ENCODE data around the gene ITGA7. TPM values are rescaled to one million over a fixed set of nuclear protein-coding genes. Genes with fewer than 3 reads are reported as not detected.

Gene ITGA7
- total RNA-seq, 1 experiment from 2014 or later = 14.7 TPM

DNA sequence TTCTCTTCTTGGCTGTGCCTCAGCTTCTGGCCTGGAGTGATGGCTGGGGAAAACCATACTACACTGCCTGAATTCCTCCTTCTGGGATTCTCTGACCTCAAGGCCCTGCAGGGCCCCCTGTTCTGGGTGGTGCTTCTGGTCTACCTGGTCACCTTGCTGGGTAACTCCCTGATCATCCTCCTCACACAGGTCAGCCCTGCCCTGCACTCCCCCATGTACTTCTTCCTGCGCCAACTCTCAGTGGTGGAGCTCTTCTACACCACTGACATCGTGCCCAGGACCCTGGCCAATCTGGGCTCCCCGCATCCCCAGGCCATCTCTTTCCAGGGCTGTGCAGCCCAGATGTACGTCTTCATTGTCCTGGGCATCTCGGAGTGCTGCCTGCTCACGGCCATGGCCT lies 70.9 kb downstream of the ITGA7 start, which contains the start of gene OR10P1:
TSS of gene OR10P1 (plus strand) at position 40 of the 400 bp plus-strand sequence. CDS start at position 40, 0 bp downstream.
- H3K27ac ChIP-seq (ENCODE audit: low read depth, low read length, poor library complexity, severe bottlenecking) = no peak within 1 kb of the TSS
- ChIA-PET POLR2A (ENCODE audit: low non-redundant PET) (no interaction called here), CTCF (no interaction called here)
- no peak within 1 kb of the TSS for H3K4me3 ChIP-seq (ENCODE audit: low read depth, low read length, poor library complexity, severe bottlenecking)
- BruUV-seq (replicated peaks) = no TSS peak
- no peaks in the 10 kb centered on the region for H3K4me1 ChIP-seq (ENCODE audit: insufficient read depth, low read length, poor library complexity, severe bottlenecking)
- TF ChIP-seq EZH2 (IDR thresholded peaks at IDR 0.05; ENCODE audit: borderline replicate concordance, low read depth, low read length, poor library complexity, severe bottlenecking) = no peak
- DNase-seq (ENCODE audit: low spot score) = no peak
- H3K36me3 ChIP-seq (ENCODE audit: insufficient read depth, low read length, poor library complexity, severe bottlenecking) = no peaks in the 10 kb centered on the region
- H3K27me3 ChIP-seq (replicated peaks; ENCODE audit: insufficient read depth, low read depth, low read length, poor library complexity) = no peaks in the 10 kb centered on the region
- intact Hi-C loops (cut with micrococcal nuclease; ENCODE audit: unreplicated experiment) = no loop called here
- H3K9me3 ChIP-seq (ENCODE audit: low read depth, low read length, poor library complexity, severe bottlenecking) = no peaks in the 10 kb centered on the region

DNA sequence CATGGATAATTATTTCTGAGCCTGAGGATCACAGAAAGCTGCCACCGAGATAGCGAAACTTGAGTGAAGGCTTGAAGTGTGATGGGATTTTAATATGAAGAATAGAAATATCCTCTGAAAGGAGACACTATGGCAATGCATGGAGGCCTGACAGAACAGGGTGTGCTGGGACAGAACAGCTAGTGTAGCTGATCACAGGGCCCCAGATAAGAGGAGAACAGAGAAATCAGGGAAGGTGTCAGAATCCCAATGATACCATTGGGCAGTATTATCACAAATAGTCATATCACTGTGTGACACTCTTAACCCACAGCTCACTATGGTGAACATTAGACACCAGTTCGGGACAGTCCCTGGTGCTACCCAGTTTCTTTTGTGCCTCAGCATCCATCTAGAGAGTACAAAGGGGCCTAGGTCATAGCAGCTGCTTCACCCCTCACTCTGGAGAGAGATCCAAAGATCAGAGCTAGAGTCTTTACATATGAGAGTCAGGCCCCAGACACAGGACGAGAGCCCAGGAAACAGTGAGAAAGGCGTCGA lies 71.5 kb downstream of the ITGA7 start:
- ChIA-PET POLR2A (ENCODE audit: low non-redundant PET) (no interaction called here), CTCF (no interaction called here)
- no peak overlapping the region for H3K27ac ChIP-seq (ENCODE audit: low read depth, low read length, poor library complexity, severe bottlenecking)
- DNase-seq (ENCODE audit: low spot score) = no peak
- intact Hi-C loops (cut with micrococcal nuclease; ENCODE audit: unreplicated experiment) = no loop called here
- H3K9me3 ChIP-seq (ENCODE audit: low read depth, low read length, poor library complexity, severe bottlenecking) = no peaks in the 10 kb centered on the region
- H3K4me3 ChIP-seq (ENCODE audit: low read depth, low read length, poor library complexity, severe bottlenecking) = no peak overlapping the region
- no peaks in the 10 kb centered on the region for H3K4me1 ChIP-seq (ENCODE audit: insufficient read depth, low read length, poor library complexity, severe bottlenecking)
- no peak for TF ChIP-seq EZH2 (IDR thresholded peaks at IDR 0.05; ENCODE audit: borderline replicate concordance, low read depth, low read length, poor library complexity, severe bottlenecking)
- TF ChIP-seq, protein P1, sequence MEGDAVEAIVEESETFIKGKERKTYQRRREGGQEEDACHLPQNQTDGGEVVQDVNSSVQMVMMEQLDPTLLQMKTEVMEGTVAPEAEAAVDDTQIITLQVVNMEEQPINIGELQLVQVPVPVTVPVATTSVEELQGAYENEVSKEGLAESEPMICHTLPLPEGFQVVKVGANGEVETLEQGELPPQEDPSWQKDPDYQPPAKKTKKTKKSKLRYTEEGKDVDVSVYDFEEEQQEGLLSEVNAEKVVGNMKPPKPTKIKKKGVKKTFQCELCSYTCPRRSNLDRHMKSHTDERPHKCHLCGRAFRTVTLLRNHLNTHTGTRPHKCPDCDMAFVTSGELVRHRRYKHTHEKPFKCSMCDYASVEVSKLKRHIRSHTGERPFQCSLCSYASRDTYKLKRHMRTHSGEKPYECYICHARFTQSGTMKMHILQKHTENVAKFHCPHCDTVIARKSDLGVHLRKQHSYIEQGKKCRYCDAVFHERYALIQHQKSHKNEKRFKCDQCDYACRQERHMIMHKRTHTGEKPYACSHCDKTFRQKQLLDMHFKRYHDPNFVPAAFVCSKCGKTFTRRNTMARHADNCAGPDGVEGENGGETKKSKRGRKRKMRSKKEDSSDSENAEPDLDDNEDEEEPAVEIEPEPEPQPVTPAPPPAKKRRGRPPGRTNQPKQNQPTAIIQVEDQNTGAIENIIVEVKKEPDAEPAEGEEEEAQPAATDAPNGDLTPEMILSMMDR (conservative IDR thresholded peaks at IDR 0.05; ENCODE audit: low read depth, low read length) = no peak
- BruUV-seq (replicated peaks) = no TSS peak
- no peaks in the 10 kb centered on the region for H3K27me3 ChIP-seq (replicated peaks; ENCODE audit: insufficient read depth, low read depth, low read length, poor library complexity)
- H3K36me3 ChIP-seq (ENCODE audit: insufficient read depth, low read length, poor library complexity, severe bottlenecking) = no peaks in the 10 kb centered on the region

Other genes with a start within 250 kb of the ITGA7 start
- not detected in 2 replicates for gene OR6C70, start 237.8 kb downstream of the ITGA7 start, total RNA-seq (2021)
- not detected in 2 replicates for gene OR6C68, start 215.5 kb downstream of the ITGA7 start, total RNA-seq (2021)
- not detected in 2 replicates for gene OR6C4, start 158.3 kb downstream of the ITGA7 start, total RNA-seq (2021)
- gene OR2AP1, start 135.4 kb downstream of the ITGA7 start, total RNA-seq (2021) = not detected in 2 replicates
- not detected in 2 replicates for gene OR10P1, start 71.0 kb downstream of the ITGA7 start, total RNA-seq (2021)
- 76.0 and 86.3 TPM in 2 replicates for gene BLOC1S1, start 8.1 kb upstream of the ITGA7 start, total RNA-seq (2021)
- 6.7 and 9.7 TPM in 2 replicates for gene RDH5, start 12.5 kb upstream of the ITGA7 start, total RNA-seq (2021)
- 367 and 371 TPM in 2 replicates for gene CD63, start 21.1 kb upstream of the ITGA7 start, total RNA-seq (2021)
- 38.4 and 46.9 TPM in 2 replicates for gene GDF11, start 35.2 kb upstream of the ITGA7 start, total RNA-seq (2021)
- 104 and 115 TPM in 2 replicates for gene SARNP, start 109.8 kb upstream of the ITGA7 start, total RNA-seq (2021)
- gene ORMDL2, start 110.1 kb upstream of the ITGA7 start, total RNA-seq (2021) = 32.3 and 35.4 TPM in 2 replicates
- gene DNAJC14, start 121.7 kb upstream of the ITGA7 start, total RNA-seq (2021) = 44.5 and 44.8 TPM in 2 replicates
- gene MMP19, start 135.0 kb upstream of the ITGA7 start, total RNA-seq (2021) = 2.2 and 2.3 TPM in 2 replicates
- gene PYM1, start 220.0 kb upstream of the ITGA7 start, total RNA-seq (2021) = 23.8 and 24.6 TPM in 2 replicates
- gene DGKA, start 223.3 kb upstream of the ITGA7 start, total RNA-seq (2021) = 10.1 and 13.7 TPM in 2 replicates